ENCODE measurements around the gene IL20RB. TPM values are rescaled to one million over a fixed set of nuclear protein-coding genes. Genes with fewer than 3 reads are reported as not detected.

IL20RB gene
- total and polyA plus RNA-seq, 10 donors, result 0.33 to 3.1 (median 0.85) TPM

GRCh38 chr3:136954251-136954650 lies 3.5 kb upstream of the IL20RB start:
- no peak overlapping the region for H3K27ac ChIP-seq
- 83 to 93% (median 89%) methylated on average over 2 of the region's 2 CpGs for WGBS, 5 donors
- DNase-seq, result no peak
- no peaks in the 10 kb centered on the region for H3K36me3 ChIP-seq
- intact Hi-C loops (cut with DNase I; ENCODE audit: low total_unique reads), result no loop called here
- TF ChIP-seq CTCF (IDR thresholded peaks at IDR 0.05 in 8 of 11, conservative IDR thresholded peaks at IDR 0.05 in 3 of 11), result no peak
- no peak for TF ChIP-seq POLR2A (IDR thresholded peaks at IDR 0.05)
- TF ChIP-seq POLR2AphosphoS5 (IDR thresholded peaks at IDR 0.05), result no peak
- no peaks in the 10 kb centered on the region for H3K9me3 ChIP-seq
- H3K4me3 ChIP-seq, result no peak overlapping the region
- H3K4me1 ChIP-seq, result peaks cover 5 to 29% (median 18%) of the 10 kb centered on the region in 6 donors
- H3K27me3 ChIP-seq (replicated peaks in 1 of 7), result no peaks in the 10 kb centered on the region

GRCh38 chr3:136954980-136955780 lies 2.6 kb upstream of the IL20RB start:
- peaks cover 3 to 20% (median 9%) of the 10 kb centered on the region in 6 donors for H3K4me1 ChIP-seq
- H3K36me3 ChIP-seq, result no peaks in the 10 kb centered on the region
- intact Hi-C loops (cut with DNase I; ENCODE audit: low total_unique reads), result no loop called here
- no peaks in the 10 kb centered on the region for H3K27me3 ChIP-seq (replicated peaks in 1 of 7)
- WGBS, 5 donors, result 88 to 95% (median 91%) methylated on average over 4 of the region's 4 CpGs
- no peaks in the 10 kb centered on the region for H3K9me3 ChIP-seq
- H3K4me3 ChIP-seq, result no peak overlapping the region
- TF ChIP-seq CTCF (IDR thresholded peaks at IDR 0.05 in 8 of 11, conservative IDR thresholded peaks at IDR 0.05 in 3 of 11) (no peak), POLR2AphosphoS5 (IDR thresholded peaks at IDR 0.05) (no peak), POLR2A (IDR thresholded peaks at IDR 0.05) (no peak)
- peak overlapping the region in 1 of 8 donors; percentile 16 for H3K27ac ChIP-seq
- DNase-seq, result no peak

- Histone ChIP-seq H3K9me3 (no peaks in the 10 kb centered on the region), H3K27ac (no peak overlapping the region), H3K4me3 (no peak overlapping the region), H3K27me3 (replicated peaks in 1 of 7) (no peaks in the 10 kb centered on the region), H3K4me1 (peaks cover 0 to 13% (median 3%) of the 10 kb centered on the region in 6 donors), H3K36me3 (no peaks in the 10 kb centered on the region)
- no peak for DNase-seq
- WGBS, 5 donors, result 66 to 90% (median 78%) methylated on average over 2 of the region's 2 CpGs
- no peak for TF ChIP-seq POLR2AphosphoS5 (IDR thresholded peaks at IDR 0.05)
- TF ChIP-seq CTCF (IDR thresholded peaks at IDR 0.05 in 8 of 11, conservative IDR thresholded peaks at IDR 0.05 in 3 of 11), result no peak
- no peak for TF ChIP-seq POLR2A (IDR thresholded peaks at IDR 0.05)
- intact Hi-C loops (cut with DNase I; ENCODE audit: low total_unique reads), result no loop called here
These were observed 2.0 kb upstream of the IL20RB start for GRCh38 chr3:136955813-136956212.

- Histone ChIP-seq H3K4me3 (no peak overlapping the region), H3K27ac (no peak overlapping the region), H3K36me3 (no peaks in the 10 kb centered on the region), H3K9me3 (no peaks in the 10 kb centered on the region), H3K4me1 (peaks cover 0 to 12% (median 0%) of the 10 kb centered on the region in 6 donors), H3K27me3 (replicated peaks in 1 of 7) (no peaks in the 10 kb centered on the region)
- intact Hi-C loops (cut with DNase I; ENCODE audit: low total_unique reads), result no loop called here
- WGBS, 5 donors, result 93 to 99% (median 97%) methylated on average over 2 of the region's 2 CpGs
- TF ChIP-seq CTCF (IDR thresholded peaks at IDR 0.05 in 8 of 11, conservative IDR thresholded peaks at IDR 0.05 in 3 of 11) (no peak), POLR2A (IDR thresholded peaks at IDR 0.05) (no peak), POLR2AphosphoS5 (IDR thresholded peaks at IDR 0.05) (no peak)
- no peak for DNase-seq
These were observed 812 bp upstream of the IL20RB start for GRCh38 chr3:136956971-136957370.

Measured in spleen (tissue), 11 donors.